KOPT-K1 (cell line): Measurements from ENCODE around the gene LRRC56.

Experiments used
- H3K27ac ChIP-seq: fragments of 200-600 bp; sonication (generic); 2 replicates; pipeline ENCODE4 v1.5.1; 2016; ENCODE audit warnings: antibody characterized with exemption, mild to moderate bottlenecking, low read depth, low read length; ENCODE audit not compliant: poor library complexity, severe bottlenecking
- H3K36me3 ChIP-seq: fragments of 200-600 bp; sonication (generic); 2 replicates; pipeline ENCODE4 v1.5.1; 2017; ENCODE audit warnings: antibody characterized with exemption, mild to moderate bottlenecking, low read length, moderate library complexity; ENCODE audit not compliant: insufficient read depth
- H3K9me3 ChIP-seq: fragments of 200-600 bp; sonication (generic); 2 replicates; pipeline ENCODE4 v1.5.1; 2017; ENCODE audit warnings: antibody characterized with exemption, low read length, mild to moderate bottlenecking; ENCODE audit not compliant: insufficient read depth, poor library complexity, severe bottlenecking

Gene LRRC56, protein sequence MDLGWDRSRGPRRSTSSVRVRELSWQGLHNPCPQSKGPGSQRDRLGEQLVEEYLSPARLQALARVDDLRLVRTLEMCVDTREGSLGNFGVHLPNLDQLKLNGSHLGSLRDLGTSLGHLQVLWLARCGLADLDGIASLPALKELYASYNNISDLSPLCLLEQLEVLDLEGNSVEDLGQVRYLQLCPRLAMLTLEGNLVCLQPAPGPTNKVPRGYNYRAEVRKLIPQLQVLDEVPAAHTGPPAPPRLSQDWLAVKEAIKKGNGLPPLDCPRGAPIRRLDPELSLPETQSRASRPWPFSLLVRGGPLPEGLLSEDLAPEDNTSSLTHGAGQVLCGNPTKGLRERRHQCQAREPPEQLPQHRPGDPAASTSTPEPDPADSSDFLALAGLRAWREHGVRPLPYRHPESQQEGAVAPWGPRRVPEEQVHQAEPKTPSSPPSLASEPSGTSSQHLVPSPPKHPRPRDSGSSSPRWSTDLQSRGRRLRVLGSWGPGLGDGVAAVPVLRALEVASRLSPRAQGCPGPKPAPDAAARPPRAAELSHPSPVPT

GRCh38 chr11:536841-537621, at the start of gene LRRC56:
Gene LRRC56, plus strand, starts transcription at chr11:537527. Its CDS starts 3,158 bp downstream, at chr11:540685.
- peaks cover 20% of the 10 kb centered on the region for H3K36me3 ChIP-seq
- H3K9me3 ChIP-seq = no peaks in the 10 kb centered on the region
- H3K27ac ChIP-seq = peak within 1 kb of the TSS; percentile 17

DNA sequence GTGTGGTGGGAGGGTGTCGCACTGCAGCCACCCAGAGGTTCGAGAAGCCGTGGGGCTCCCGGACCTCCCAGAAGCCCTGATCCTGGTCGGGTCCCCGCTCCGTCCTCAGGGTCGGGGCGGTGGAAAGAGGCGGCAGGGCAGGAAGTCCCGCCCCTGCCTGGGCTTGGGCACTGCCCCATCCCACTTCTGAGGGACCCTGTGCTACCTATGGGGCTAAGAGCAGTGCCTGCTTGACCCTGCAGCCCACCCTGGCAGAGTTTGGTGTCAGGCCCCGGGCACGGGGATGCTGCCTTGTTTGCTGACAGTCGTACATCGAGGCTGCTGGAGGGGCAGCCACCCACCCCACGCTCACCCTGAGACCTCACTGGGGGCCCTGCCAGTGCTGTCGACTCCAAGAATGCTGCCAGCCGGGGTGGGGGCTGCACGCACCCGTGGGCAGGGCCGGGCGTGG, 49.7 kb upstream of the LRRC56 start:
- Histone ChIP-seq H3K9me3 (peaks cover 8% of the 10 kb centered on the region), H3K36me3 (peaks cover 16% of the 10 kb centered on the region; the same call in 1 of the 2 replicates), H3K27ac (no peak overlapping the region)

GRCh38 chr11:488062-488461, 49.3 kb upstream of the LRRC56 start:
- H3K27ac ChIP-seq = no peak overlapping the region
- H3K36me3 ChIP-seq = peaks cover 20% of the 10 kb centered on the region; the same call in 1 of the 2 replicates
- peaks cover 8% of the 10 kb centered on the region for H3K9me3 ChIP-seq

- no peak overlapping the region for H3K27ac ChIP-seq
- H3K36me3 ChIP-seq = peaks cover 25% of the 10 kb centered on the region; the same call in 1 of the 2 replicates
- peaks cover 3% of the 10 kb centered on the region for H3K9me3 ChIP-seq
These were observed 48.7 kb upstream of the LRRC56 start for GRCh38 chr11:488579-488978.

DNA sequence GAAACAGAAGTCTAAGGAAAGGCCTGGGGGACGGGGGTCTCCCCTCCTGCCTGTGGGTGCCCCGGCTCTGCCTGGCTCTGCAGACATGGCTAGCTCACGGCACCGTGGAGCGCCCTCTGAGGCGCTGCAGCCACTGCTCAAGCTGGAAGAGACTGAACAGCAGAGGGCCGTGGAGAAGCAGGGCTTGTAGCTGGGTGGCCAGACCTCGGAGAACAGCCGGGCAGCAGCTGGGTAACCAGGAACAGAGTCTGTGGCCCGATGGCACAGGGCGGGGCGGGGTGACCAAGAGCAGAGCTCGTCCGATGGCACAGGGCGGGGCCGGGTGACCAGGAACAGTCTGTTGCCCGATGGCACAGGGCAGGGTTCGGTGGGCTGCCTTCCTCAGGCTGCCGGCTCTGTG, 48.3 kb upstream of the LRRC56 start:
- peaks cover 28% of the 10 kb centered on the region; the same call in 1 of the 2 replicates for H3K36me3 ChIP-seq
- no peak overlapping the region for H3K27ac ChIP-seq
- H3K9me3 ChIP-seq = no peaks in the 10 kb centered on the region

DNA sequence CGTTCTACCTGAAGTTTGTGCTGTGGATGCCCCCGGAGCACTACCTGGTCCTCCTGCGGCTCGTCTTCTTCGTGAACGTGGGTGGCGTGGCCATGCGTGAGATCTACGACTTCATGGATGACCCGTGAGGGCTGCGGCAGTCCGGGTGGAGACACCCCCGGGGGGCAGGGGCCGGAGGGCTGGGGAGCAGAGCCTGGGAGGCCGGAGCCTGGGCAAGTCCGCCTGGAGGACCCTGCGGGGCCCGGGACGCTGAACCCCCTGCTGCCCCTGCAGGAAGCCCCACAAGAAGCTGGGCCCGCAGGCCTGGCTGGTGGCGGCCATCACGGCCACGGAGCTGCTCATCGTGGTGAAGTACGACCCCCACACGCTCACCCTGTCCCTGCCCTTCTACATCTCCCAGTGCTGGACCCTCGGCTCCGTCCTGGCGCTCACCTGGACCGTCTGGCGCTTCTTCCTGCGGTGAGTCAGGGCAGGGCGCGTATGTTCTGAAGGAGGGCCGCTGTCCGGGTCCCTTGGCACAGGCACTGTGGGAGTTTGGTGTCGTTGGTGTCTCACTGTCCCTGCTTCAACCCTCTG, 47.6 kb upstream of the LRRC56 start:
- peaks cover 35% of the 10 kb centered on the region for H3K36me3 ChIP-seq
- no peaks in the 10 kb centered on the region for H3K9me3 ChIP-seq
- no peak overlapping the region for H3K27ac ChIP-seq

- peaks cover 42% of the 10 kb centered on the region for H3K36me3 ChIP-seq
- no peak overlapping the region for H3K27ac ChIP-seq
- no peaks in the 10 kb centered on the region for H3K9me3 ChIP-seq
These were observed 47.0 kb upstream of the LRRC56 start for GRCh38 chr11:490186-490929.

DNA sequence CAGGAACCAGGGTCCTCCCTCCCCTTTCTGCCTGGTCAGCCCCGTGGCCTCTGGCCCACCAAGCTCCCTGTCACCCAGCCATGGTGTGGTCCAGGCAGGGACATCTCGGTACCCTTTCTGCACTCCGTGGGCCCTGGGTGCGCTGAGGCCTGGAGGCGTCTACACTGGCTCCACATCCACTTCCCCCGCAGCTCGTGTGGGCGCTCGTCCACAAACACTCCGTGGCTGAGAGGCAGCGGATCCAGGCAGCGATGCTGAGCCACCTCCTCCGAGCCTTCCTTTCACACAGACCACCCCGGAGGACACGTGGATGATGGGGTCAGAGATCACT, 46.4 kb upstream of the LRRC56 start:
- Histone ChIP-seq H3K27ac (no peak overlapping the region), H3K9me3 (no peaks in the 10 kb centered on the region), H3K36me3 (peaks cover 47% of the 10 kb centered on the region)

GRCh38 chr11:491358-491757, 46.0 kb upstream of the LRRC56 start:
- Histone ChIP-seq H3K36me3 (peaks cover 52% of the 10 kb centered on the region), H3K27ac (no peak overlapping the region), H3K9me3 (no peaks in the 10 kb centered on the region)

DNA sequence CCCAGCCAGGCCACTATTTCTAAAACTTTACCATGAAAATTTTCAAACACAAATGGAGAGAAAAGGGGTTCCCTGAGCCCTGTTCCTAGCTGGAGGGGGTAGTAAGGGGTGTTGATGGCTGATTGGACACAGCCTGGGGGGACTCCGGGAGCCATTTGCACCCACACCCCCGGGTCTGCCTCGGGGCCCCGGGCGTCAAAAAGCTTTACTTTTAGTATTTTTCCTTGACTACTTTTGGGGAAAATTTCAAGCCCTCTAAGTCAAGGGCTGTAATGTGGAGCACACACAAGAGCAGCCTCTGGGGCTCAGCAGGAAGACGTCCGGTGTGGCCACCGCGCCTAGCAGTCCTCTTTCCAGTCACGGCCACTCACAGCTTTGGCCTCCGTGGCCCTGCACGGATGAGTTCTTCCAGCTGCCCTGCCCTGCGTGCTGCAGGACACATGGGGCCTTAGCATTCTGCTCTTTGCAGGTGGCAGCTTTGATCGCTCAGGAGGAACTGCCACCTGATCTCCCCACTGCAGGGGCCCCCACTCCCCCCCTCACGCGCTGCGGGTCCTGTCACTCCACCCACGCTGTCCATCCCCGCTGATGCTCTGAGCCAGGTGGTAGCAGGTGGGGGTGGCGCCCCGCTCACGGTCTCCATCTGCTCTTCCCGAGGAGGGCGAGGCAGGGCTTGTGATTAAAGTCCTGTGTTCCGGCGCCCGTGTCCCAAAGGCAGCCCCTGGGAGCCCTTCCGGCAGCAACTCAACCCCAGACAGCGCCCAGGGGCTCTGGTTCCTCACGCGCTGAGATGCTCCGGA, 44.7 kb upstream of the LRRC56 start:
- Histone ChIP-seq H3K36me3 (peaks cover 64% of the 10 kb centered on the region), H3K9me3 (no peaks in the 10 kb centered on the region), H3K27ac (no peak overlapping the region)

DNA sequence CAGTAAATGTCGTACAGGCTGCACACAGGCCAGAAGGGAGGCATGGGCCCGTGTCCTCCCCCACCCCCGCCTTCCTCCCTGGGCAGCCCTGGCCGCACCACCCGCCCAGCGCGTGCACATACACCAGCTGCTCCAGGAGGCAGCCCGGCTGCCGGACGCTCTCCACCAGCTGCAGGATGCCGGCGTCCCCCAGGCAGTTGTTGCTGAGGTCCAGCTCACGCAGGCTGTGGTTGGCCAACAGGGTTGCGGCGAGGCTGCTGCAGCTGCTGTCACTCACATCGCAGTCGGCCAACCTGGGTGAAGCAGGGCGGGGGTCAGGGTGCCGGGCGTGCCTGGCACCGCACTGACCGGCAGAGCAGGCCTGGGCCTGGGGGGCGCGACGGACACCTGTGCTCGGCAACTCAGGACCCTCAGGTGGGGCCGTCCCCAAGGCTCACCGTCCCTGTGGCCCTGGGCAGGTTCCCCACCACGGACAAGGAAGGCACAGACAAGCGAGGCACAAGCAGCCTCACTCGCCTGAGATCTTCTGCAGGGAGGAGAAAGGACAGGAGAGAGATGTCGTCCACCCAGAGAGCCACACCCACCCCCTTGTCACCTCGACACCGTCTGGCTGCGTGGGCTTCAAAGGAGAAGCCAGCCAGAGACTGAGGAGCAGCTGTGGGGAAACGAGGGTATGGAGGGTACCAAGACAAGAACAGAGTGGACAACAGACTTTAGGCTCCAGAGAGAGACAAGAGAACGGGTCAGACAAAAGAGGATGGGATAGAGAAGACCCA, 42.4 kb upstream of the LRRC56 start:
- Histone ChIP-seq H3K27ac (no peak overlapping the region), H3K36me3 (peaks cover 87% of the 10 kb centered on the region), H3K9me3 (no peaks in the 10 kb centered on the region)

GRCh38 chr11:495537-495931, 41.8 kb upstream of the LRRC56 start:
- H3K27ac ChIP-seq = no peak overlapping the region
- peaks cover 87% of the 10 kb centered on the region for H3K36me3 ChIP-seq
- no peaks in the 10 kb centered on the region for H3K9me3 ChIP-seq

DNA sequence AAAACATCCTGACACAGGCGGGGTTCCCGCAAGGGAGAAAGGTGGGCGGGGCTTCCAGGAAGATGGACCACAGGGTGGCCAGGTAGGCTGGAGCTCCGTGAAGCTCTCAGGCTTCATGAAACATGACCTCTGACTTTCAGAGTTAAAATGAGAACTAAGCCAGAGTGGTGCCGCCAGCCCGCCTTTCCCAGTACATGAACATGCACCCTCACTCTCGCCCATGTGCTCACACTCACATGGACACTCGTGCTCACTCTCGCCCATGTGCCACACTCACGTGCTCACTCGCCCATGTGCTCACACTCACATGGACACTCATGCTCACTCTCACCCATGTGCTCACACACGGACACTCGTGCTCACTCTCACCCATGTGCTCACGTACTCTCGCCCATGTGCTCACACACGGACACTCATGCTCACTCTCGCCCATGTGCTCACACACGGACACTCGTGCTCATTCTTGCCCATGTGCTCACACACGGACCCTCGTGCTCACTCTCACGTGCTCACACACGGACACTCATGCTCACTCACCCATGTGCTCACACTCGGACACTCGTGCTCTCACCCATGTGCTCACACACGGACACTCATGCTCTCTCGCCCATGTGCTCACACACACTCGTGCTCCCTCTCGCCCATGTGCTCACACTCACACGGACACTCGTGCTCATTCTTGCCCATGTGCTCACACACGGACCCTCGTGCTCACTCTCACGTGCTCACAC, 40.3 kb upstream of the LRRC56 start:
- H3K36me3 ChIP-seq = peaks cover 95% of the 10 kb centered on the region
- H3K9me3 ChIP-seq = no peaks in the 10 kb centered on the region
- no peak overlapping the region for H3K27ac ChIP-seq
